ENCODE results near the gene HNRNPR.

The HNRNPR gene

GRCh38 chr1:23370709-23371584 is 26.9 kb upstream of the HNRNPR start:
- H3K4me1 ChIP-seq (ENCODE audit: control insufficient read depth, insufficient read depth, low read depth, low read length): peaks cover 20% of the 10 kb centered on the region
- peak overlapping the region; percentile 89 for H2BK15ac ChIP-seq (ENCODE audit: low read depth, poor library complexity, severe bottlenecking)
- peaks cover 21% of the 10 kb centered on the region for H3K79me1 ChIP-seq (replicated peaks; ENCODE audit: low read length, poor library complexity, severe bottlenecking)
- peak overlapping the region; percentile 83 for H2BK120ac ChIP-seq (ENCODE audit: low read depth, low read length)
- peak overlapping the region; percentile 92 for H4K91ac ChIP-seq (ENCODE audit: low read length)
- DNase-seq: peak; percentile 38
- H2AFZ ChIP-seq (ENCODE audit: low read depth, low read length): no peak overlapping the region
- H3K23ac ChIP-seq (ENCODE audit: low read length in 2 of 2): no peak overlapping the region
- no peak overlapping the region for H2BK5ac ChIP-seq (ENCODE audit: low read depth, low read length, poor library complexity, severe bottlenecking)
- peak overlapping the region; percentile 99 for H3K9ac ChIP-seq (ENCODE audit: low read length)
- peak overlapping the region; percentile 63 to 84 for H2BK12ac ChIP-seq (ENCODE audit: low read length in 2 of 2)
- H3K27ac ChIP-seq (ENCODE audit: low read length, poor library complexity, severe bottlenecking): peak overlapping the region; percentile 90
- peak overlapping the region; percentile 30 for H3K4me2 ChIP-seq (ENCODE audit: low read length, poor library complexity, severe bottlenecking)
- H3K36me3 ChIP-seq (ENCODE audit: control insufficient read depth in 1 of 2, insufficient read depth in 2 of 2, low read depth in 1 of 2, low read length in 2 of 2): peaks cover 5 to 32% of the 10 kb centered on the region in 2 experiments
- peak overlapping the region; percentile 90 to 97 for H3K4ac ChIP-seq (ENCODE audit: low read depth in 1 of 2, low read length in 2 of 2)
- no peaks in the 10 kb centered on the region for H3K27me3 ChIP-seq (ENCODE audit: control insufficient read depth in 1 of 2, insufficient read depth in 1 of 2, low read length in 2 of 2)
- H3K18ac ChIP-seq (ENCODE audit: low read depth in 1 of 2, low read length in 2 of 2): peak overlapping the region; percentile 86 to 92
- peak overlapping the region; percentile 84 for H2AK5ac ChIP-seq (ENCODE audit: low read length, severe bottlenecking)
- peak overlapping the region in 1 of 2 experiments; percentile 86 for H3K4me3 ChIP-seq (ENCODE audit: insufficient read depth in 1 of 2, low read depth in 1 of 2, low read length in 2 of 2)
- H3K9me3 ChIP-seq (ENCODE audit: control insufficient read depth, low read length): peaks cover 8% of the 10 kb centered on the region
- H3K14ac ChIP-seq (ENCODE audit: low read length in 2 of 2): peak overlapping the region in 1 of 2 experiments; percentile 28
- 36% methylated on average over 13 of the region's 13 CpGs for WGBS
- peak overlapping the region; percentile 30 for H4K8ac ChIP-seq (ENCODE audit: low read length)

- Histone ChIP-seq H2BK120ac (ENCODE audit: low read depth, low read length) (peak overlapping the region; percentile 56), H4K91ac (ENCODE audit: low read length) (peak overlapping the region; percentile 20), H3K27ac (ENCODE audit: low read length, poor library complexity, severe bottlenecking) (peak overlapping the region; percentile 90), H3K9me3 (ENCODE audit: control insufficient read depth, low read length) (peaks cover 8% of the 10 kb centered on the region), H2BK15ac (ENCODE audit: low read depth, poor library complexity, severe bottlenecking) (no peak overlapping the region), H3K9ac (ENCODE audit: low read length) (peak overlapping the region; percentile 99), H3K4ac (ENCODE audit: low read depth in 1 of 2, low read length in 2 of 2) (peak overlapping the region; percentile 90 to 97), H2BK5ac (ENCODE audit: low read depth, low read length, poor library complexity, severe bottlenecking) (no peak overlapping the region), H3K79me1 (replicated peaks; ENCODE audit: low read length, poor library complexity, severe bottlenecking) (peaks cover 21% of the 10 kb centered on the region), H2BK12ac (ENCODE audit: low read length in 2 of 2) (peak overlapping the region in 1 of 2 experiments; percentile 29), H2AFZ (ENCODE audit: low read depth, low read length) (no peak overlapping the region), H3K23ac (ENCODE audit: low read length in 2 of 2) (no peak overlapping the region), H2AK5ac (ENCODE audit: low read length, severe bottlenecking) (peak overlapping the region; percentile 84), H3K4me2 (ENCODE audit: low read length, poor library complexity, severe bottlenecking) (peak overlapping the region; percentile 97), H4K8ac (ENCODE audit: low read length) (peak overlapping the region; percentile 30), H3K4me3 (ENCODE audit: insufficient read depth in 1 of 2, low read depth in 1 of 2, low read length in 2 of 2) (peak overlapping the region in 1 of 2 experiments; percentile 86), H3K14ac (ENCODE audit: low read length in 2 of 2) (peak overlapping the region in 1 of 2 experiments; percentile 28), H3K18ac (ENCODE audit: low read depth in 1 of 2, low read length in 2 of 2) (peak overlapping the region; percentile 78 to 92), H3K4me1 (ENCODE audit: control insufficient read depth, insufficient read depth, low read depth, low read length) (peaks cover 20% of the 10 kb centered on the region), H3K27me3 (ENCODE audit: control insufficient read depth in 1 of 2, insufficient read depth in 1 of 2, low read length in 2 of 2) (no peaks in the 10 kb centered on the region), H3K36me3 (ENCODE audit: control insufficient read depth in 1 of 2, insufficient read depth in 2 of 2, low read depth in 1 of 2, low read length in 2 of 2) (peaks cover 10 to 38% of the 10 kb centered on the region in 2 experiments)
- peak; percentile 20 for DNase-seq
- 72% methylated on average over 5 of the region's 5 CpGs for WGBS
Measured at GRCh38 chr1:23370330-23370708, 26.2 kb upstream of the HNRNPR start.

- H3K23ac ChIP-seq (ENCODE audit: low read length in 2 of 2): peak within 1 kb of the TSS in 1 of 2 experiments; percentile 99
- peak; percentile 93 for DNase-seq
- peak within 1 kb of the TSS; percentile 84 for H2AK5ac ChIP-seq (ENCODE audit: low read length, severe bottlenecking)
- no peaks in the 10 kb centered on the region for H3K27me3 ChIP-seq (ENCODE audit: control insufficient read depth in 1 of 2, insufficient read depth in 1 of 2, low read length in 2 of 2)
- peaks cover 16 to 44% of the 10 kb centered on the region in 2 experiments for H3K36me3 ChIP-seq (ENCODE audit: control insufficient read depth in 1 of 2, insufficient read depth in 2 of 2, low read depth in 1 of 2, low read length in 2 of 2)
- WGBS: 4% methylated on average over 26 of the region's 29 CpGs
- H3K9me3 ChIP-seq (ENCODE audit: control insufficient read depth, low read length): peaks cover 12% of the 10 kb centered on the region
- peak within 1 kb of the TSS; percentile 84 for H2BK5ac ChIP-seq (ENCODE audit: low read depth, low read length, poor library complexity, severe bottlenecking)
- peak within 1 kb of the TSS; percentile 94 for H4K8ac ChIP-seq (ENCODE audit: low read length)
- H3K18ac ChIP-seq (ENCODE audit: low read depth in 1 of 2, low read length in 2 of 2): peak within 1 kb of the TSS; percentile 95 to 99
- peak within 1 kb of the TSS; percentile 19 to 99 for H3K14ac ChIP-seq (ENCODE audit: low read length in 2 of 2)
- peak within 1 kb of the TSS; percentile 77 for H4K91ac ChIP-seq (ENCODE audit: low read length)
- H3K9ac ChIP-seq (ENCODE audit: low read length): peak within 1 kb of the TSS; percentile 99
- H2AFZ ChIP-seq (ENCODE audit: low read depth, low read length): peak within 1 kb of the TSS; percentile 86
- peak within 1 kb of the TSS; percentile 86 to 92 for H3K4me3 ChIP-seq (ENCODE audit: insufficient read depth in 1 of 2, low read depth in 1 of 2, low read length in 2 of 2)
- H3K4ac ChIP-seq (ENCODE audit: low read depth in 1 of 2, low read length in 2 of 2): peak within 1 kb of the TSS; percentile 90 to 99
- peak within 1 kb of the TSS; percentile 97 for H3K4me2 ChIP-seq (ENCODE audit: low read length, poor library complexity, severe bottlenecking)
- peak within 1 kb of the TSS; percentile 84 for H2BK15ac ChIP-seq (ENCODE audit: low read depth, poor library complexity, severe bottlenecking)
- H3K79me1 ChIP-seq (replicated peaks; ENCODE audit: low read length, poor library complexity, severe bottlenecking): peaks cover 18% of the 10 kb centered on the region
- H2BK12ac ChIP-seq (ENCODE audit: low read length in 2 of 2): peak within 1 kb of the TSS; percentile 84 to 91
- peak within 1 kb of the TSS; percentile 56 for H2BK120ac ChIP-seq (ENCODE audit: low read depth, low read length)
- H3K4me1 ChIP-seq (ENCODE audit: control insufficient read depth, insufficient read depth, low read depth, low read length): peaks cover 20% of the 10 kb centered on the region
- peak within 1 kb of the TSS; percentile 100 for H3K27ac ChIP-seq (ENCODE audit: low read length, poor library complexity, severe bottlenecking)
Measured at GRCh38 chr1:23369335-23370013, 25.4 kb upstream of the HNRNPR start, which contains the start of gene ZNF436. Gene ZNF436 (minus strand): TSS chr1:23369836. CDS start chr1:23368005, 1,831 bp downstream.

All from mesenchymal stem cell (in vitro differentiated cells and primary cell).